GM18502 (cell line): ENCODE measurements around the gene UMODL1.
"Not testable (repeated sequence)": the region's sequence is repeated elsewhere in the genome, so short reads cannot be mapped to it uniquely, and the experiment has no call there.

ENCODE experiments used
- ATAC-seq: cut with Tn5 transposase; IDR thresholded peaks from one replicate; pipeline ENCODE4 v1.9.1; 2021; ENCODE audit warnings: mild to moderate bottlenecking; ENCODE audit not compliant: unreplicated experiment, poor library complexity

UMODL1 gene

GRCh38 chr21:42077685-42078238, 6.6 kb downstream of the UMODL1 start:
- ATAC-seq: peak; percentile 81

GRCh38 chr21:42078247-42079007, 7.3 kb downstream of the UMODL1 start:
- ATAC-seq: not testable (repeated sequence)

- ATAC-seq: no peak
These were observed 8.2 kb downstream of the UMODL1 start for GRCh38 chr21:42079008-42079938.

GRCh38 chr21:42079939-42080787, 9.0 kb downstream of the UMODL1 start:
- no peak for ATAC-seq

- no peak for ATAC-seq
These were observed 9.6 kb downstream of the UMODL1 start for GRCh38 chr21:42080788-42081083.

GRCh38 chr21:42081138-42081537, 10.0 kb downstream of the UMODL1 start:
- no peak for ATAC-seq

- no peak for ATAC-seq
These were observed 10.8 kb downstream of the UMODL1 start for GRCh38 chr21:42081931-42082381.

GRCh38 chr21:42082501-42083360, 11.6 kb downstream of the UMODL1 start:
- no peak for ATAC-seq

GRCh38 chr21:42083361-42083690, 12.2 kb downstream of the UMODL1 start:
- no peak for ATAC-seq

- no peak for ATAC-seq
These were observed 13.0 kb downstream of the UMODL1 start for GRCh38 chr21:42084079-42084478.

GRCh38 chr21:42085246-42086077, 14.3 kb downstream of the UMODL1 start:
- no peak for ATAC-seq

- no peak for ATAC-seq
These were observed 15.9 kb downstream of the UMODL1 start for GRCh38 chr21:42086969-42087368.

GRCh38 chr21:42088148-42088547, 17.0 kb downstream of the UMODL1 start:
- no peak for ATAC-seq

GRCh38 chr21:42088658-42089057, 17.5 kb downstream of the UMODL1 start:
- no peak for ATAC-seq

GRCh38 chr21:42089093-42089631, 18.0 kb downstream of the UMODL1 start:
- ATAC-seq: no peak

GRCh38 chr21:42089665-42090310, 18.7 kb downstream of the UMODL1 start:
- no peak for ATAC-seq

- no peak for ATAC-seq
These were observed 20.9 kb downstream of the UMODL1 start for GRCh38 chr21:42091899-42092508.
